Measurements from ENCODE around the gene GALT.

- no peak for TF ChIP-seq POLR2A (IDR thresholded peaks at IDR 0.05)
- TF ChIP-seq CTCF (IDR thresholded peaks at IDR 0.05) = no peak
- TF ChIP-seq EP300 (IDR thresholded peaks at IDR 0.05) = no peak
Measured at GRCh38 chr9:34624475-34625185, 21.8 kb upstream of the GALT start.
